ENCODE data around the gene MALT1.

MALT1 gene

DNA sequence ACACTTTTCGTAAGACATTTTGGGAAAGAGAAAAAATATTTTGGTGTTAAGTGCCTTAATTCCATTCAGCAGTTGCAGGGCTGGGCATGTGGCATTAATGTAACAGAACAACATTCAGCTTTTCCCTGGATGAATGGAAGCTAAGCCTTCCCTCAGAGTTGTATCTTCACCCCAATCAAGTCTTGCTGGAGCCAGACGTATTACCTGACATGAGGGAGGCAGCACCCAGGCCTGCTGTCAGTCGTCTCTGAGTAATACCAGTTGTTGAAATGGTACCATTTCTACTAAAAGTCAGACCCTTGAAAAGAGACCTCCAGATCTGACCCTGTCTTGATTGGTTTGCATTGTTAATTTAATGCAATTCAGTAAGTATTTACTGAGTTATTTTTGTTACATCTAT is 57.5 kb downstream of the MALT1 start:
- Histone ChIP-seq H3K4me1 (ENCODE audit: control insufficient read depth in 2 of 2, insufficient read depth in 2 of 2, low read length in 2 of 2) (no peaks in the 10 kb centered on the region), H3K36me3 (ENCODE audit: control insufficient read depth in 2 of 2, insufficient read depth in 2 of 2, low read length in 2 of 2) (peaks cover 5 to 10% of the 10 kb centered on the region in 2 donors), H3K9ac (ENCODE audit: low read depth in 1 of 2, low read length in 2 of 2) (no peak overlapping the region), H3K4me3 (ENCODE audit: low read length in 2 of 2) (no peak overlapping the region), H3K27ac (ENCODE audit: low read depth in 2 of 2, low read length in 2 of 2) (no peak overlapping the region), H3K9me3 (ENCODE audit: control insufficient read depth in 2 of 2, low read length in 2 of 2) (no peaks in the 10 kb centered on the region), H3K27me3 (ENCODE audit: control insufficient read depth in 2 of 2, insufficient read depth in 2 of 2, low read length in 2 of 2) (no peaks in the 10 kb centered on the region)

DNA sequence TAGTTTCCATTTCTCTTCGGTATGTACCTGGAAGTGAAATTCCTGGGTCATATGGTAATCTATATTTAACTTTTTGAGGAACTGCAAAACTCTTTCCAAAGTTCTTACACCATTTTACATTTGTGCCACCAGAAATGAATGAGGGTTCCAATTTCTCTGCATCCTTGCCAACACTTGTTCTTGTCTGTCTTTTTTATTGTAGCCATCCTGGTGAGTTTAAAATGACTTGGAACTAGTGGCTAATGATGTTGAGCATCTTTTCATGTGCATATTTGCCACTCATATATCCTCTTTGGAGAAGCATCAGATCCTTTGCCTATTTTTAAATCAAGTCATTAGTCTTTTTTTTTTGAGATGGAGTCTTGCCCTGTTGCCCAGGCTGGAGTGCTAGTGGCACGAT is 59.4 kb downstream of the MALT1 start:
- H3K27ac ChIP-seq (ENCODE audit: low read depth in 2 of 2, low read length in 2 of 2), result no peak overlapping the region
- peaks cover 10 to 12% of the 10 kb centered on the region in 2 donors for H3K36me3 ChIP-seq (ENCODE audit: control insufficient read depth in 2 of 2, insufficient read depth in 2 of 2, low read length in 2 of 2)

DNA sequence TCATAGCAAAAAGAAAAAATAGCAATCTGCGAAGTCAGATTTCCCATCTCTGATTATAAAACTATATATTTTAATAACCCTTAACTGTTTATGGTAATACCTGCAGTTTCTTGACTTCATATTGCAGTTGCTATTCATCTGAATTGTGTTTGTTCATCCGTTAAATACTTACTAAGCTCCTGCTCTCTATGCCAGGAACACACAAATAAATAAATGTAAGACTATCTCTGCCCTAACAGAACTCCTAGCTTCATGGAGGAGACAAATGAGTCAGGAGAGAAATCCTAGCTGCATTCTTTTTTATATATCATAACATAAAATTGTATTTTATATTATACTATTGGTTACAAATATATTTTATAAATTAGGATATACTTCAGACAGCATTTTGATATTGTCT is 61.2 kb downstream of the MALT1 start:
- H3K27me3 ChIP-seq (ENCODE audit: control insufficient read depth in 2 of 2, insufficient read depth in 2 of 2, low read length in 2 of 2), result no peaks in the 10 kb centered on the region
- no peak overlapping the region for H3K4me3 ChIP-seq (ENCODE audit: low read length in 2 of 2)
- H3K9ac ChIP-seq (ENCODE audit: low read depth in 1 of 2, low read length in 2 of 2), result no peak overlapping the region
- no peaks in the 10 kb centered on the region for H3K4me1 ChIP-seq (ENCODE audit: control insufficient read depth in 2 of 2, insufficient read depth in 2 of 2, low read length in 2 of 2)
- peaks cover 14 to 17% of the 10 kb centered on the region in 2 donors for H3K36me3 ChIP-seq (ENCODE audit: control insufficient read depth in 2 of 2, insufficient read depth in 2 of 2, low read length in 2 of 2)
- H3K27ac ChIP-seq (ENCODE audit: low read depth in 2 of 2, low read length in 2 of 2), result no peak overlapping the region
- no peaks in the 10 kb centered on the region for H3K9me3 ChIP-seq (ENCODE audit: control insufficient read depth in 2 of 2, low read length in 2 of 2)

More for the DNA sequence above, 59.4 kb downstream of the MALT1 start:
- H3K9ac ChIP-seq (ENCODE audit: low read depth in 1 of 2, low read length in 2 of 2), result no peak overlapping the region
- H3K4me1 ChIP-seq (ENCODE audit: control insufficient read depth in 2 of 2, insufficient read depth in 2 of 2, low read length in 2 of 2), result no peaks in the 10 kb centered on the region
- no peaks in the 10 kb centered on the region for H3K27me3 ChIP-seq (ENCODE audit: control insufficient read depth in 2 of 2, insufficient read depth in 2 of 2, low read length in 2 of 2)
- H3K9me3 ChIP-seq (ENCODE audit: control insufficient read depth in 2 of 2, low read length in 2 of 2), result no peaks in the 10 kb centered on the region
- H3K4me3 ChIP-seq (ENCODE audit: low read length in 2 of 2), result no peak overlapping the region

DNA sequence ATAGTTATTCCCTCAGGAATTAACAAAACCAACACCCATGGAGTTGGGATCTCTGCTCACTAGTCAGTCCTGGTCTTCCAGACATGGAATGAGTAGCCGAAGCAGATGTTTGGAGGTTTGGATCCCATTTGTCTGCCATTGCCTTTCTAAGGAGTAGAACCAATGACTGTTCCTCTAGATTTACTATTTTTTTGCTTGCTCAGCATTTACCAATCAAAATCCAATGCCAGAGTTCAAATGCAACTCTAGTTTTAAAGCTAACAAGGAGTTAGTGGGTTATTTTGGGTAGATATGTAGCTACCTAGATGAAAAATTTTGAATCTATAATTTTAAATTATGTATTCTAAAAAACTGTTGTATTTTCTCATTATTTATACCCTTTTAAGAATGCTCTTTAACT is 62.6 kb downstream of the MALT1 start:
- Histone ChIP-seq H3K27me3 (ENCODE audit: control insufficient read depth in 2 of 2, insufficient read depth in 2 of 2, low read length in 2 of 2) (no peaks in the 10 kb centered on the region), H3K4me1 (ENCODE audit: control insufficient read depth in 2 of 2, insufficient read depth in 2 of 2, low read length in 2 of 2) (no peaks in the 10 kb centered on the region), H3K36me3 (ENCODE audit: control insufficient read depth in 2 of 2, insufficient read depth in 2 of 2, low read length in 2 of 2) (peaks cover 17 to 21% of the 10 kb centered on the region in 2 donors), H3K27ac (ENCODE audit: low read depth in 2 of 2, low read length in 2 of 2) (no peak overlapping the region), H3K4me3 (ENCODE audit: low read length in 2 of 2) (no peak overlapping the region), H3K9ac (ENCODE audit: low read depth in 1 of 2, low read length in 2 of 2) (no peak overlapping the region), H3K9me3 (ENCODE audit: control insufficient read depth in 2 of 2, low read length in 2 of 2) (no peaks in the 10 kb centered on the region)

DNA sequence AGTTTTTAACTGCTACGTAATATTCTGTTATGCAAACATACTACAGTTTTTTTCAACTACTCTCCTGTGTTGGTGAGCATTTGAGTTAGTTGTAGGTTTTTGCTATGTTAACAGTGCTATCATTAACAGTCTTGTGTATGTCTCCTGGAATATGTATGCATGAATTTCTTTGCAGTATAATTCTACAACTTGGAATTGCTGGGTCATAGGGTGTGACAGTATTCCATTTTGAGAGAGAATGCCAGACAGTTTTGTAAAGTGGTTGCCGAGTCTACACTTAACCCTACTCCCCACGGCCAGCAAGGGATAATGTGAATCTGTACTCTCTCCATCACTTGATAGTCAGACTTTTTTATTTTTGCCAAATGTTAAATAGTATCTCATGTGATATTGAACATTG is 67.1 kb downstream of the MALT1 start:
- no peak overlapping the region for H3K4me3 ChIP-seq (ENCODE audit: low read length in 2 of 2)
- peaks cover 21 to 25% of the 10 kb centered on the region in 2 donors for H3K36me3 ChIP-seq (ENCODE audit: control insufficient read depth in 2 of 2, insufficient read depth in 2 of 2, low read length in 2 of 2)
- H3K27ac ChIP-seq (ENCODE audit: low read depth in 2 of 2, low read length in 2 of 2), result no peak overlapping the region
- H3K9me3 ChIP-seq (ENCODE audit: control insufficient read depth in 2 of 2, low read length in 2 of 2), result no peaks in the 10 kb centered on the region
- H3K9ac ChIP-seq (ENCODE audit: low read depth in 1 of 2, low read length in 2 of 2), result no peak overlapping the region
- H3K4me1 ChIP-seq (ENCODE audit: control insufficient read depth in 2 of 2, insufficient read depth in 2 of 2, low read length in 2 of 2), result no peaks in the 10 kb centered on the region
- no peaks in the 10 kb centered on the region for H3K27me3 ChIP-seq (ENCODE audit: control insufficient read depth in 2 of 2, insufficient read depth in 2 of 2, low read length in 2 of 2)

DNA sequence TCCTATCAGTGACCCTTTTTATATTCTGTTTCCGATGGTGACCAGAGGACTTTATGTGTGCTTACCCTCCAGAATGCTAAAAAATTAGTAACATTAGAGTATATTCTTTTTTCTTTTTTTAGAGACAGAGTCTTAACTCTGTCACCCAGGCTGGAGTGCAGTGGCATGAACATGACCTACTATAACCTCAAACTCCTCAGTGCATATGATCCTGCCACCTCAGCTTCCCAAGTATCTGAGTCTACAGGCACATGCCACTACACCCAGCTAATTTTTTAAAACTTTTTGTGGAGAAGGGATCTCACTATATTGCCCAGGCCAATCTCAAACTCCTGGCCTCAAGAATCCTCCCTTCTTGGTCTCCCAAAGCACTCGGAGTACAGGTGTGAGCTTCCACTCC is 74.6 kb downstream of the MALT1 start:
- H3K27me3 ChIP-seq (ENCODE audit: control insufficient read depth in 2 of 2, insufficient read depth in 2 of 2, low read length in 2 of 2), result no peaks in the 10 kb centered on the region
- no peak overlapping the region for H3K27ac ChIP-seq (ENCODE audit: low read depth in 2 of 2, low read length in 2 of 2)
- H3K4me1 ChIP-seq (ENCODE audit: control insufficient read depth in 2 of 2, insufficient read depth in 2 of 2, low read length in 2 of 2), result no peaks in the 10 kb centered on the region
- peaks cover 3 to 7% of the 10 kb centered on the region in 2 donors for H3K9me3 ChIP-seq (ENCODE audit: control insufficient read depth in 2 of 2, low read length in 2 of 2)
- peaks cover 46 to 62% of the 10 kb centered on the region in 2 donors for H3K36me3 ChIP-seq (ENCODE audit: control insufficient read depth in 2 of 2, insufficient read depth in 2 of 2, low read length in 2 of 2)
- H3K4me3 ChIP-seq (ENCODE audit: low read length in 2 of 2), result no peak overlapping the region
- H3K9ac ChIP-seq (ENCODE audit: low read depth in 1 of 2, low read length in 2 of 2), result no peak overlapping the region

DNA sequence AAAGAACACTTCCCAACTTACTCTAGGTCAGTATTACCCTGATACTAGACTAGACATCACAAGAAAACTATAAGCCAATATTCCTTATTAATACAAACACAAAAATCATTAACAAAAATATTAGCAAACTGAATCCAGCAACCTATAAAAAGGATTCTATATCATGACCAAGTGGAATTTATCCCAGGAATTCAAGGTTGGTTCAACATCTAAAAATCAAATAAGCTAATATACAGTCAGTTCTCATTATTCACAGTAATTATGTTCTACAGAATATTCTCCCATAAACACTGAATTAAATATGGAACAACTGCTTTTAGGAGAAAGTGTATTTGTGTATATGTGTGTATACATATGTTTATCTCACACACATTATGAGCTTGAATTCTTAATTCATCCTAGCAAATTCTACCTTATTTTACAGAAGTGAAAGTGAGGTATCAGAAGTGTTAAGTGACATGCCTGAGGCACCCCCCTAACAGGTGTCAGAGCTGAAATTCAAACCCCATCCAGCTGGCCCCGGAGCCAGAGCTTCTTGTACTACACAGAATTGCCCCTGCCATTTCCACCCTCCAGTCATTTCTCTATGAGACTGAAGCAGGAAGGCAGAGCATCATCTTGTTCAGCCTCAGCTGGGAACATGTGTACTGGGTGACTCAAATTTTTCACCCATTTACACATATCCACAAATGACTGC is 77.8 kb downstream of the MALT1 start:
- Histone ChIP-seq H3K4me3 (ENCODE audit: low read length in 2 of 2) (no peak overlapping the region), H3K9ac (ENCODE audit: low read depth in 1 of 2, low read length in 2 of 2) (no peak overlapping the region), H3K4me1 (ENCODE audit: control insufficient read depth in 2 of 2, insufficient read depth in 2 of 2, low read length in 2 of 2) (no peaks in the 10 kb centered on the region), H3K27ac (ENCODE audit: low read depth in 2 of 2, low read length in 2 of 2) (no peak overlapping the region), H3K9me3 (ENCODE audit: control insufficient read depth in 2 of 2, low read length in 2 of 2) (peaks cover 3 to 7% of the 10 kb centered on the region in 2 donors), H3K36me3 (ENCODE audit: control insufficient read depth in 2 of 2, insufficient read depth in 2 of 2, low read length in 2 of 2) (peaks cover 46 to 51% of the 10 kb centered on the region in 2 donors), H3K27me3 (ENCODE audit: control insufficient read depth in 2 of 2, insufficient read depth in 2 of 2, low read length in 2 of 2) (no peaks in the 10 kb centered on the region)

DNA sequence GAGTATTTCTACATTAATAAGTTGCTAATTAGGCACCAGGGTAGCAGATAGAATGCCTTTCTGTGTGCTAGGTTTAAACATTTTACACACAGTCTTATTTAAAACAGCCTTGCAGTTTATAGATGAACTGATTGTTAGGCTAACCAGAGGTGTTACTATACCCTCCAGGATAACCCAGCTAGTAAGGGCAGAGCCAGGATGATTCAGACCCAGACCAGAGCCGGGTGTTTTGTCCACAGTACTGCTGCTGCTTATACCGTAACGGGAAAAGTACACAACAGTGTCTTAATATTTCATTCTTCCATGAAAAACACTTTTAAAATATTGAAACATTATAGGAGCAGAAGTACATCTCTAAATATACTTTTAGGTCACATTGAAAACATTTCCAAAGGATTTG is 82.7 kb downstream of the MALT1 start:
- peaks cover 0 to 1% of the 10 kb centered on the region in 2 donors for H3K9me3 ChIP-seq (ENCODE audit: control insufficient read depth in 2 of 2, low read length in 2 of 2)
- H3K9ac ChIP-seq (ENCODE audit: low read depth in 1 of 2, low read length in 2 of 2), result no peak overlapping the region
- peaks cover 12 to 15% of the 10 kb centered on the region in 2 donors for H3K36me3 ChIP-seq (ENCODE audit: control insufficient read depth in 2 of 2, insufficient read depth in 2 of 2, low read length in 2 of 2)
- H3K4me1 ChIP-seq (ENCODE audit: control insufficient read depth in 2 of 2, insufficient read depth in 2 of 2, low read length in 2 of 2), result peaks cover 0 to 4% of the 10 kb centered on the region in 2 donors
- H3K4me3 ChIP-seq (ENCODE audit: low read length in 2 of 2), result no peak overlapping the region
- peaks cover 0 to 2% of the 10 kb centered on the region in 2 donors for H3K27me3 ChIP-seq (ENCODE audit: control insufficient read depth in 2 of 2, insufficient read depth in 2 of 2, low read length in 2 of 2)
- no peak overlapping the region for H3K27ac ChIP-seq (ENCODE audit: low read depth in 2 of 2, low read length in 2 of 2)

DNA sequence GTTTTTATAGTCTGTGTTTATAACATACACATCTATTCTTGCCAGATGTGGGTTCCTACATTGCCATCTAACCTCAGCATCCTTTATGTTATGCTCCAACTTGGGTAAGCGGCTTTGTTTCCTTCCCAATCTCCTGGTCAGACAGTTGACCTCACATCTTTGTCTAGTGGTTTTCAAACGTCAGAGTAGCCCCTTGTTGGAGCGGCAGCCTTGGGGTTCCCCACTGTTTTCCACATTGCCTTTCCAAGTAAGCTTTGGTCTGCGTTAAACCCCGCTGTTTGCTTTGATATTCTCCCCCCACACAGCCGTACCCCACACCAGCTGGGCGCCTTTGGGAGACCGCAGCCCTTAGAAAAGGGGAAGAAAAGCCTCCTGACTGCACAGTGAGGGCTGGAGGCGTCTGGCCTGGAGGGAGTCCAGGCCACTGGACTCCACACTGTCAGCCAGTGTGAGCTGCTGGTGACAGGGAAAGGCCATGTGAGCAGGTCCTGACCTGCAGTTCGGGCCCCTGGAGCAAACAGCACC is 83.3 kb downstream of the MALT1 start:
- H3K27ac ChIP-seq (ENCODE audit: low read depth in 2 of 2, low read length in 2 of 2), result no peak overlapping the region

DNA sequence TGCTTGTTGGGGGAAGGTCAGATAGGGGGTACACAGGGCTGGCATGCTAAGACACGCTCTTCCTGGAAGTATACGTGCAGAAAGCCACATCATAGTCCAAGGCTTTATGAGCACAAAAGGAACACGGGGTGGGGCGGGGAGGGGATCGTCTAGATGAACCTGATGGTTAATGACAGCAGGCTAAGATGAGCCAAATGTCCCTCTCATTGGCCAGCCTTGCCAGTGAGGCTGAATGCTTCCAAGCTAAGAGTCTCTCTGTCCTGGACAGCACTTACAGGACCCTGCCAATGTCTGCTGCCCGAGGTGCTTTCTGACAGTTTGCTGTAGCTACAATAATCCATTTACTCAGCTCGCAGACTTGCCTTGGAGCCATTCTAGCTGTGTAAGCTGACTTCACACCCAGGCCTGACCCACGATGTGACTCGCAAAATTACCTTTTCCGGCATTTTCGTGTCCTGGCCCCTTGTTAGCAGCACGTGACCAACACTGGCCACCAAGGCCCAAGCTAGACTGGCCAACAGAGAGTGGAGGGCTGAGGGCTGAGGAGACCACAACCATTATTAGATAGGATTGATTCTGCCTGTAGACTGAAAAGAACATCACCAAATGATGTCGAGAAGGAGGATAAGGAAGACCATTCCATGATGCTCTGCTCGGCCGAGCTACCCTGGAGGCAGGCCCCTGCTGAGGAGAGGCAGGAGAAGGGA is 84.2 kb downstream of the MALT1 start:
- peaks cover 0 to under 1% of the 10 kb centered on the region in 2 donors for H3K36me3 ChIP-seq (ENCODE audit: control insufficient read depth in 2 of 2, insufficient read depth in 2 of 2, low read length in 2 of 2)
- no peak overlapping the region for H3K27ac ChIP-seq (ENCODE audit: low read depth in 2 of 2, low read length in 2 of 2)
- no peak overlapping the region for H3K4me3 ChIP-seq (ENCODE audit: low read length in 2 of 2)
- peaks cover 0 to 4% of the 10 kb centered on the region in 2 donors for H3K4me1 ChIP-seq (ENCODE audit: control insufficient read depth in 2 of 2, insufficient read depth in 2 of 2, low read length in 2 of 2)
- H3K9me3 ChIP-seq (ENCODE audit: control insufficient read depth in 2 of 2, low read length in 2 of 2), result no peaks in the 10 kb centered on the region
- peaks cover 0 to 2% of the 10 kb centered on the region in 2 donors for H3K27me3 ChIP-seq (ENCODE audit: control insufficient read depth in 2 of 2, insufficient read depth in 2 of 2, low read length in 2 of 2)
- no peak overlapping the region for H3K9ac ChIP-seq (ENCODE audit: low read depth in 1 of 2, low read length in 2 of 2)

More for the DNA sequence above, 83.3 kb downstream of the MALT1 start:
- Histone ChIP-seq H3K36me3 (ENCODE audit: control insufficient read depth in 2 of 2, insufficient read depth in 2 of 2, low read length in 2 of 2) (peaks cover 6 to 8% of the 10 kb centered on the region in 2 donors), H3K9me3 (ENCODE audit: control insufficient read depth in 2 of 2, low read length in 2 of 2) (no peaks in the 10 kb centered on the region), H3K9ac (ENCODE audit: low read depth in 1 of 2, low read length in 2 of 2) (no peak overlapping the region), H3K4me3 (ENCODE audit: low read length in 2 of 2) (no peak overlapping the region), H3K4me1 (ENCODE audit: control insufficient read depth in 2 of 2, insufficient read depth in 2 of 2, low read length in 2 of 2) (peaks cover 0 to 4% of the 10 kb centered on the region in 2 donors), H3K27me3 (ENCODE audit: control insufficient read depth in 2 of 2, insufficient read depth in 2 of 2, low read length in 2 of 2) (peaks cover 0 to 2% of the 10 kb centered on the region in 2 donors)
